ENCODE data around the gene C16orf89.
"Not testable (repeated sequence)": the region's sequence is repeated elsewhere in the genome, so short reads cannot be mapped to it uniquely, and the experiment has no call there.

Gene C16orf89

GRCh38 chr16:5062051-5062450 lies 3.7 kb downstream of the C16orf89 start:
- in situ Hi-C loops (cut with MboI; ENCODE audit: low sequenced_read_pairs), result no loop called here

GRCh38 chr16:5060073-5060641 lies 5.6 kb downstream of the C16orf89 start:
- in situ Hi-C loops (cut with MboI; ENCODE audit: low sequenced_read_pairs), result no loop called here

- in situ Hi-C loops (cut with MboI; ENCODE audit: low sequenced_read_pairs), result no loop called here
Observed at GRCh38 chr16:5059386-5060072, 6.2 kb downstream of the C16orf89 start.

GRCh38 chr16:5058476-5058875 lies 7.3 kb downstream of the C16orf89 start:
- in situ Hi-C loops (cut with MboI; ENCODE audit: low sequenced_read_pairs), result no loop called here

GRCh38 chr16:5056352-5056751 lies 9.4 kb downstream of the C16orf89 start:
- in situ Hi-C loops (cut with MboI; ENCODE audit: low sequenced_read_pairs), result no loop called here

GRCh38 chr16:5054876-5055865 lies 10.6 kb downstream of the C16orf89 start:
- in situ Hi-C loops (cut with MboI; ENCODE audit: low sequenced_read_pairs), result no loop called here

- in situ Hi-C loops (cut with MboI; ENCODE audit: low sequenced_read_pairs), result no loop called here
Observed at GRCh38 chr16:5046914-5047313, 18.8 kb downstream of the C16orf89 start.

GRCh38 chr16:5045499-5046115 lies 20.1 kb downstream of the C16orf89 start:
- in situ Hi-C loops (cut with MboI; ENCODE audit: low sequenced_read_pairs), result no loop called here

GRCh38 chr16:5044581-5044980 lies 21.2 kb downstream of the C16orf89 start:
- in situ Hi-C loops (cut with MboI; ENCODE audit: low sequenced_read_pairs), result not testable (repeated sequence)

- in situ Hi-C loops (cut with MboI; ENCODE audit: low sequenced_read_pairs), result no loop called here
Observed at GRCh38 chr16:5044011-5044540, 21.7 kb downstream of the C16orf89 start.

GRCh38 chr16:5042574-5043171 lies 23.1 kb downstream of the C16orf89 start:
- in situ Hi-C loops (cut with MboI; ENCODE audit: low sequenced_read_pairs), result no loop called here

GRCh38 chr16:5041600-5042133 lies 24.1 kb downstream of the C16orf89 start:
- in situ Hi-C loops (cut with MboI; ENCODE audit: low sequenced_read_pairs), result no loop called here

- in situ Hi-C loops (cut with MboI; ENCODE audit: low sequenced_read_pairs), result no loop called here
Observed at GRCh38 chr16:5040451-5040850, 25.3 kb downstream of the C16orf89 start.

- in situ Hi-C loops (cut with MboI; ENCODE audit: low sequenced_read_pairs), result no loop called here
Observed at GRCh38 chr16:5036228-5037156, 29.3 kb downstream of the C16orf89 start.

- in situ Hi-C loops (cut with MboI; ENCODE audit: low sequenced_read_pairs), result no loop called here
Observed at GRCh38 chr16:5035909-5036227, 29.9 kb downstream of the C16orf89 start.

- in situ Hi-C loops (cut with MboI; ENCODE audit: low sequenced_read_pairs), result no loop called here
Observed at GRCh38 chr16:5034167-5034523, 31.6 kb downstream of the C16orf89 start.

- in situ Hi-C loops (cut with MboI; ENCODE audit: low sequenced_read_pairs), result no loop called here
Observed at GRCh38 chr16:5033256-5034166, 32.2 kb downstream of the C16orf89 start, which contains the start of gene NAGPA. TSS of gene NAGPA (minus strand) at chr16:5033935. CDS start at chr16:5033914, 21 bp downstream.

GRCh38 chr16:5032748-5033167 lies 33.0 kb downstream of the C16orf89 start:
- in situ Hi-C loops (cut with MboI; ENCODE audit: low sequenced_read_pairs), result no loop called here
